ENCODE results near the gene VKORC1L1. TPM values are rescaled to one million over a fixed set of nuclear protein-coding genes. Genes with fewer than 3 reads are reported as not detected.
"Not testable (repeated sequence)": the region's sequence is repeated elsewhere in the genome, so short reads cannot be mapped to it uniquely, and the experiment has no call there.

The VKORC1L1 gene
- 12.0 and 13.3 TPM in 2 replicates for total RNA-seq (2014; rRNA removed; shearing (Covaris generic))

DNA sequence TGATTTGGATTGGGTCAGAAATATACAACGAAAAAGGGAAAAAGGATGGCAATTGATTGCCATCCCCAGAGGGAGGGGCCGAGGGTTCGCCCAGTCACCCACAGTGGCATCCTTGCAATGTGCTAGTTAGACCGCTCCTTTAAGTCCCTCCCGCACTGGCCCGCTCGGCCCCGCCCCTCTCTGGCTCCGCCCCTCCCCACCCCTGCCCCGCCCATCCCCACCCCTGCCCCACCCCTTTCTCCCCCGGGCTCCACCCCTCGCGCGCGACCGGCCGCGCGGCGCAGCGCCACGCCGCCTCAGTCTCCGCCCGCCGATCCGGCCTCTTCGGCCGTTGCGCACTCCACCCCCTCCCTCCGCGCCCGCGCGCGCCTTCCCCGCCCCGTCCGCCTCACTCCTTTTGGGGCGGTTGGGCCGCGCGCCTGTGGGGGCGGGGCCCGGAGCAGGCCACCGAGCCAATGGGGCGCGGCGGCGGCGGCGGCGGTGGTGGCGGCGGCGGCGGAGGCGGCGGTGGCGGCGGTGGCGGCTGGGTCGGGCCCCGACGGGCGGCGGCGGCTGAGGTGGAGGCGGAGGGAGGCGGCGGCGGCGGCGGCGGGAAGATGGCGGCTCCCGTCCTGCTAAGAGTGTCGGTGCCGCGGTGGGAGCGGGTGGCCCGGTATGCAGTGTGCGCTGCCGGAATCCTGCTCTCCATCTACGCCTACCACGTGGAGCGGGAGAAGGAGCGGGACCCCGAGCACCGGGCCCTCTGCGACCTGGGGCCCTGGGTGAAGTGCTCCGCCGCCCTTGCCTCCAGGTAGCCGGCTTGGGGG lies at the start of gene VKORC1L1:
VKORC1L1 (plus strand) TSS at position 299 of the 806 bp plus-strand sequence; CDS start at position 597, 298 bp downstream.
- peak; percentile 96 for DNase-seq (ENCODE audit: low spot score)

DNA sequence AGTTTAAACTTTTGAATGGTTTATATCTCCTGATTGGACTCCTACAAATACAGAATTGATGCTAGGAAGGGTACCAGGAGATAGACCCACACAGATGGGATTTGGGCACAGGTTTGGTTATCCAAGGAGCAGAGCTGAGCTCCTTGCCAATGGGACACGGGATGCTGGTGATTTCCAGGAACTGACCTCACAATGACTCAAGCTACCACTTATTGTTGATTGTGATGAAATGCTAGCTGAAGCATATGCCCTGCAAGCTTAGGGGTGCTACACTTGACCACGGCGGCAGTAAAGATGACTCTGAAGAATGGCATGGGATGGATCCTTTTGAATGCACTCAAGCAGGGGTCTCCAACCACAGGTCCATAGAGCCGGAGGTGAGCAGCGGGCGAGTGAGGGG lies 45.5 kb upstream of the VKORC1L1 start:
- DNase-seq (ENCODE audit: low spot score) = no peak

DNA sequence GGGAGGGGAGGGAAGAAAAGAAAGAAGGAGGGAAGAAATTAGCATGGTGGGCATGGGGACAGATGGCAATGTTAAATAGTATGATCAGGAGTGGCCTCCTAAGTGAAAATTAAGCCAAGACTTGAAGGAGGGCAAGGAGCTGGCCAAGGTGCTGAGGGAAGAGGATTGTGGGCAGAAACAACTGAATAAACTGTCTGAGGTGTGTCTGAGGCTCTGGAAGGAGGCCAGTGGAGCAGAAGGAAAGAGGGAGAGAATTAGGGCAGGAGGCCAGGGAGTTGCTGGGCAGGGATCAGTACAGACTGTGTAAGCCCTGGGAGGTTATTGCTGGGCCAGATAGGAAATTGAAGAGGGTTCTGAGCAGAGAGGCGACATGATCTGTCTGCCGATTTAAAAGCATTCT lies 40.6 kb upstream of the VKORC1L1 start:
- DNase-seq (ENCODE audit: low spot score) = peak; percentile 19

DNA sequence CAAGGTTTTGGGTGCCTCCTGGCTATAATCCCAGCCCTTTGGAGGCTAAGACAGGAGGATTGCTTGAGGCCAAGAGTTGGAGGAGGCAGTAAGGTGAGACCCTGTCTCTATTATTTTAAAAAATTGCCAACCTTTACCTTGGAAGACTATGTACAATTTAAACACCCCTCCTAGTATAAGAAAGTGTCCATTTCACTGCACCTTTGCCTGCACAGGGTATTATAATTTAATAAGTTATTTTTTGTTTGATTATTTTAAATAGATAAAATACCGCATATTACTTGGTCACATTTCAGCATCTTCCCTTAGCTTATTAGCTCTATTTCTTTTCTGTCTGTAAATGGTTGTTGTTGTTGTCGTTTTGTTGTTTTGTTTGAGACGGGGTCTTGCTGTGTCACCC lies 36.2 kb upstream of the VKORC1L1 start:
- not testable (repeated sequence) for DNase-seq (ENCODE audit: low spot score)

GRCh38 chr7:65837541-65837956 lies 35.3 kb upstream of the VKORC1L1 start:
- DNase-seq (ENCODE audit: low spot score) = peak; percentile 36

DNA sequence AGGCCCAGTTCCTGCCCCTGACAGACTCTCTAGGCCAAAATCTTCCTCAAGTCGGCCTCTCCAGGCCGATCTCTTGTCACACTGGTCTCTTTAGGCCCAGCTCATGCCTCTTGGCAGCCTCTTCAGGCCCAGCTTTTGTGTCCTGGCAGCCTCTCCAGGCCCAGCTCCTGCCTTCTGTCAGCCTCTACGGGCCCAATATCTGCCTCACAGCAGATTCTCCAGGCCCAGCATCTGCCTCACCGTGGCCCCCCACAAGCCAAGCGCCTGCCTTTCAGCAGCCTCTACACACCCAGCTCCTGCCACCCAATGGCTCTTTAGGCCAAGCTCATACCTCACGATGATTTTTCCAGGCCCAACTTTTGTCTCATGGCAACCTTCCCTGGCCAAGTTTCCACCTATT lies 33.0 kb upstream of the VKORC1L1 start:
- no peak for DNase-seq (ENCODE audit: low spot score)

DNA sequence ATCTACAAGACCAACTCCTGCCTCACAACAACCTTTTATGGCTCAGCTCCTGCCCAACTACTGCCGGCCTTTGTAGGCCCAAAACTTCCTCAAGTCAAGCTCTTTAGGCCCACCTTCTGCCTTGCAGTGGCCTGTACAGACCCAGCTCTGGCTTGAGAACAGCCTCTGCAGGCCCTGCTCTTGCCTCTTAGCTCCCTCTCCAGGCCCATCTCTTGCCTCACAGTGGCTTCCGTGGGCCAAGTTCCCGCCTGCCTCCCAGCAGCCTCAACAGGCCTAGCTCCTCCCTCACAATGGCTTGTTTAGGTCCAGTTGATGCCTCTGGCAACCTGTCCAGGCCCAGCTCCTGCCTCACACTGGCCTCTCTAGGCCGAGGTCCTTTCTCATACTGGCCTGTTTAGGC lies 32.4 kb upstream of the VKORC1L1 start:
- no peak for DNase-seq (ENCODE audit: low spot score)

DNA sequence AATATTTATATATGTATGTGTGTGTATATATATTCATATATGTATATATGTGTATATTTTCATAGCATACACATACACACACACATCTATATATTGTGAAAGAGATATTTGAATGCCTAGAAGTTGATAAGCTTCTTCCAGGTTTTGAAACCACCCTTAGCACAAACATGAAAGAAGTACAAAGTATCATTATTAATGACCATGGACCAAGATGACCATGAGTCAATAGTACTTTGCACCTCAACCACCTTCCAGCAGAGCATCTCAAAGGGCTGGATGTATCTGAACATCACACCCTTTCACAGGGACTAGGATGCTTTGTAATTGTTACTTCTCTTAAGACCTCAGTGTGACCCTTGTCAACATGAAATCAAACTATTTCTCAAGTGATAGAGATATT lies 29.3 kb upstream of the VKORC1L1 start:
- DNase-seq (ENCODE audit: low spot score) = not testable (repeated sequence)

GRCh38 chr7:65846008-65846570 lies 26.8 kb upstream of the VKORC1L1 start:
- DNase-seq (ENCODE audit: low spot score) = no peak

DNA sequence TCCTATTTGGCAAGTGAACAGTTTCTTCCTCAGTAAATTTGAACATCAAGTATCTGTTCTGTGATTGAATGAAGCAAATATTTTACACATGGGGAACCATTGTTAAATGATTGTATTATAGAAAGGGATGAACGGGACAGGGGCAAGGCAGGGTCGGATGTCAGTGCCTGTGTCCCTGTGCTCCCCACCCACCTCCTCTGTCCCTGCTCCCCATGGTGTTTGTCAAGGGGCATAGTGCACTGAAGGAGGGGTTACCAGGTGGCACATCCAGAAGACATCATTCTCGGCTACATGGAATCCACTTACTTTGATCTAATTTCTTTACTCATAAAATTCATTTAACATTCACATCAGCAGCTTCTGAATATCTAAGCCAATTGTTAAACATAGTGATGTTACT lies 19.4 kb upstream of the VKORC1L1 start:
- not testable (repeated sequence) for DNase-seq (ENCODE audit: low spot score)

GRCh38 chr7:65853892-65854291 lies 19.0 kb upstream of the VKORC1L1 start:
- not testable (repeated sequence) for DNase-seq (ENCODE audit: low spot score)

GRCh38 chr7:65857321-65857894 lies 15.5 kb upstream of the VKORC1L1 start:
- not testable (repeated sequence) for DNase-seq (ENCODE audit: low spot score)

GRCh38 chr7:65858660-65859059 lies 14.2 kb upstream of the VKORC1L1 start:
- not testable (repeated sequence) for DNase-seq (ENCODE audit: low spot score)

DNA sequence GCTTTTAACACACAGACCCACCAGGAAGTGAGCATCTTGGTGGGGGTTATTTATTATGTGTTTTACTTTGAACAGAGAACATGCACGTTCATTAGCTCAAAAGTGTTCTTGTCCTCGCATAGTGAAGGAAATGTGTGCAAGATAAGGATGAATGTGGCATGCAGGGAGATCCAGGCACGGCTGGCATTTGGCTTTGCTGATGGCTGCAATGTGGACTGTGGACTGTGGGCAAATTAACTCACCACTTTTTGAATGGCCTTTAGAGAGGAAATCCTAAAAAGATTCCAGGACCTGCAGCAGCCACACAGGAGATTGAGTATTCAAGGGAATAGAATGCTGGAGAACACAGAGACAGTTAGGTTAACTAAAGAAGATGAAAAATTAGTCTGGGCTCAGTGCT lies 6.6 kb upstream of the VKORC1L1 start:
- DNase-seq (ENCODE audit: low spot score) = not testable (repeated sequence)

DNA sequence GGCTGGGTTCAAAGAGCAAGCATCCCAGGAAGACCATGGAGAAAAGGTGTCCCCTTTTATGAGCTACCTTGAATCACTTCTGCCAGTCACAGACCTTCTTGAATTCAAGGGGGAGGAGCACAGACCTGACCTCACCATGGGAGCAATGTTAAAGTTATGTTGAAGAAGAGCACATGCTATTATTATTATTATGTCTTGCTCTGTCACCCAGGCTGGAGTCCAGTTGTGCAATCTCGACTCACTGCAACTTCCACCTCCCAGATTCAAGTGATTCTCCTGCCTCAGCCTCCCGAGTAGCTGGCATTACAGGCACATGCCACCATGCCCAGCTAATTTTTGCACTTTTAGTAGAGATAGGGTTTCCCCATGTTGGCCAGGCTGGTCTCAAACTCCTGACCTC lies 5.2 kb upstream of the VKORC1L1 start:
- DNase-seq (ENCODE audit: low spot score) = not testable (repeated sequence)

DNA sequence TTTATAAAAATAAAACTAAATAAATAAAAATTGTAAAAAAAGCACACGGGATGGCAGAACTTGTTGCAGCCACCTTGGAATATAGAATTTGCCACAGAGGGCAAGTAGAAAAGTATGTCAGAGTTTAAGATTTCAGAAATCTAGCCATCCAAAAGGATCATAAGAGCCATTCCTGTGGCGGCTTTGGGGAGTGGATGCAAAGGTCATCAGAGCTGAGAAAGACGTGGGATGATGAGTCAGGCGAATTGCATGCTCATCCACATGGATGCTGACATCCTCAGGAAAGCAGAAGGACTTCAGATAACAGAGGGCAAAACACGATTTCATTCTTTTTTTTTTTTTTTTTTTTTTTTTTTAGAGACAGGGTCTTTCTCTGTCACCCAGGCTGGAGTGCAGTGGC lies 3.6 kb upstream of the VKORC1L1 start:
- peak; percentile 7 for DNase-seq (ENCODE audit: low spot score)

DNA sequence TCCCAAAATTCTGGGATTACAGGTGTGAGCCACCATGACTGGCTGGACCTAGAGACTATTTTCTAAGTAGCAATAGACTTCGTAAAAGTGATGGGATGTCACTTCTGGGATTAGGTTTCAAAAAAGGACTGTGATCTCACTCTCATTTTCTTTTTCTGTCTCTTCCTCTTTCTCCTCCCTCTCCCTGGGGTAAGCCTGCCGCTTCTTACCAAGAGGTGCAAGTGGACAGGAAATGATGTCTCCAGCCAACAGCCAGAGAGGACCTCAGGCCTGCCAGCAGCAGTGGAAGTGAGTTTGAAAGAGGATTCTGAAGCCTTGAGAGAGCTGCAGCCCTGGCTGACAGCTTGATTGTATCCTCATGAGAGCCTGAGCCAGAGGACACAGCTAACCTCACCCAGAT lies 1.4 kb upstream of the VKORC1L1 start:
- not testable (repeated sequence) for DNase-seq (ENCODE audit: low spot score)

DNA sequence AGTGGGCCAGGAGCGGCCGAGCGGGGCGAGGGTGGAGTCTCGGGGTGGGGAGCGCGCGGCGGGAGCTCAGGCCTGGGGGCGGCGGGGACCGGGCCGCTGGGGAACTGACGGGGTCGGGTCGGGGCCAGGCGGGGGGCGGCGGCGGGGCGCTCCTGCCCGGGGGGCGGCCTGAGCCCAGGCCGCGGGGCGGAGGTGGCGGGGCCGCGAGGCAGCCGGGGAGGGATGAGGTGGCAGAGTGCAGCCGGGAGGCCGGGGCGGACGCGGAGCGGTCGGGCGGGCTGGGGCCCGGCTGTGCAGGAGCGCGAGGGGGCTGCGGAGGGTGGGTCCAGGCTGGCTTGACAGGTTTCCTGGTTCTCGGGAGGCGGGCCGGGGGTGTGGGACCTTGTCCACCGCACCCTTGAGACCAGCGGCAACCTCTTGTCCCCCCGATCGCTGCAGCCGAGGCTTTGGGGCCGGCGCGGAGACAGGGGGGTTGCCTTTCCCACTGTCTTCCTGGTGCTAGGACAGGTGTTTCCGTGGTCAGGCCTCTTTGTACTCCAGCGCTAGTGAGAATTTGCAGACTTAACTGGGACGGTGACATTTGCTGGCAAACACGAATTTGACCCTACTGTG lies 814 bp downstream of the VKORC1L1 start:
- DNase-seq (ENCODE audit: low spot score) = peak; percentile 28

DNA sequence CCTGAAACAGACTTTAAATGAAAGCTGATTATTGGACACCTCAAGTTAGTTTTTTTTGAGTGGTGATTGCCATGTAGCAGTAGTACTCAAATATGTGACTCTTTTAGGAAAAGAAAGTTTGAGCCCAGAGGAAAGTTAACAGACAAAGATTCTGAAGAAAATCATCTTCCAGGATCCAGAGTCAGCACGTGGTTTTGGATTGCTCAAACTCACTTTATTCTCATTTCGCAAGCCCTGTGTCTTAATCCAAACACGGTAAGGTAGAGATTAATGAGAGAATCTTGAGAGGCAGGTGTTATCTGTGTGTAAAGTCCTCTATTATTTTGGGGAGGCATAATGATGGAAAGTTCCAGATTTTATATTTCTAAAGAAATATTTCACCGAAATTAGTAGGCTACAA lies 2.8 kb downstream of the VKORC1L1 start:
- DNase-seq (ENCODE audit: low spot score) = not testable (repeated sequence)

GRCh38 chr7:65879292-65880153 lies 6.6 kb downstream of the VKORC1L1 start:
- not testable (repeated sequence) for DNase-seq (ENCODE audit: low spot score)

- DNase-seq (ENCODE audit: low spot score) = not testable (repeated sequence)
Measured at GRCh38 chr7:65880242-65880641, 7.4 kb downstream of the VKORC1L1 start.
